Raji (cell line): ENCODE measurements around the gene SDCCAG8.

ENCODE experiments used
- POLR2A ChIP-seq: IDR thresholded peaks from 2 replicates; pipeline ENCODE4 v1.6.1; 2011; ENCODE audit warnings: low read depth, low read length, control low read depth; ENCODE audit not compliant: insufficient read depth

Gene SDCCAG8

DNA sequence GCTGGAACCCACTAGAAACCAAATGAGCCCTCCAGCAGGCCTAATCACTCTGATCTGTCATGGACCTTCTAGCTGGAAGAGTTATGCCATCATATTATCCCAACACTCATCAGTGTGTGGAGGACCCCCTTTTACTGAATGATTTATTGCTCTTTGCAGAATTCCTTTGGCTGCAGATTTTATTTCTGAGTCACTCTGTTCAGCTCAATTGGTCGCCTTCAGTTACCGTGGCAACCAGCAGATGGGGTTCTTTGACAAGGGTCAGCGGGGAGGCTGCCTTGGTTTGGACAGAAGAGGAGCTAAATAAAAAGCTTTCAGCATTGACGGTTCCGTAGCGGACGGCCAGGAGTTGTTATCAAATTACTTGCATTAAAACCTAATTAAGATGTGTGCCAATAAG, 220.1 kb downstream of the SDCCAG8 start:
- TF ChIP-seq POLR2A: no peak

DNA sequence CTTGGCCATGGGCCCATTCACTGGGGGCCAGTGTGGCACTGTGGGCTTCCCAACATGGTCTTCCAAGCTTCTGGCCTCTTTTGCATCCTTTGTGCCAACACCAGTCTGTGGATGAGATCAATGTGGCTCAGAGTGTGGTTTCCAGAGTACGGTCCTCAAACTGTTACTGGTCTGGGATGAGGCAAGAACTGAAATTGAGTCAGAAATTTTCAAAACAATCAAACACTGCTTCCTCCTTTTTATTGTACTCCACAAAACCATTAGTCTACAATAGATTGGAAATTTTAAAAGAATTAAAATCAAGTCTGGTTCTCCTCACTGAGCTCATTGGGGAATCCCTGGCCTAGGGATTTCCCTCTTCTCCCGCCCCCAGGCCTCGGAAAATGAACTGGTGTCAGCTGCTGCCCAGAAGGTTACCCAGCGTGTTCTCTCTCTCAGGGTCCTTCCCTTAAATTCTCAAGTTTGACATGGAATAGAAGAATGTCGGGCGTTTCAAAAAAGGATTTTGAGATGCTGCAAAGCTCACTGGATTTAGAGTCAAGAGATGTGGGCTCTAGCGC, 222.0 kb downstream of the SDCCAG8 start:
- TF ChIP-seq POLR2A: no peak

DNA sequence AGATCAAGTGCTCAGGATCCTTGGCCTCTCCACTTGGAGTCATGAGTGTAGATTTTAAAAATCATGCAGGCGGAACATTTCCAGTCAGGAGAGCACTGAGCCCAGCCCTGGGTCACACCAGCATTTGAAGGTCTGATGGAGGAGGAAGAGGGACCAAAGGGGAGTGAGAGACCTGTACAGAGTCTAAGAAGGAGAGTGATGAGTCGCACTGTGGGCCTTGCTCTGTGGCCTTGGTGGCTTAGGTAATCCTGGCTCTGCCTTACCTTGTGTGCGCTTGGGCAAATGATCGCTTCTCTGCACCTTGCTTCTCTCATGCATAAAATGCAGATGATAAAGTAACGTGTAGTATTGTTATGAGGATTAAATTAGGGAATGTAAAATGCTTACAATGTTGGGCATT, 225.3 kb downstream of the SDCCAG8 start:
- no peak for TF ChIP-seq POLR2A

DNA sequence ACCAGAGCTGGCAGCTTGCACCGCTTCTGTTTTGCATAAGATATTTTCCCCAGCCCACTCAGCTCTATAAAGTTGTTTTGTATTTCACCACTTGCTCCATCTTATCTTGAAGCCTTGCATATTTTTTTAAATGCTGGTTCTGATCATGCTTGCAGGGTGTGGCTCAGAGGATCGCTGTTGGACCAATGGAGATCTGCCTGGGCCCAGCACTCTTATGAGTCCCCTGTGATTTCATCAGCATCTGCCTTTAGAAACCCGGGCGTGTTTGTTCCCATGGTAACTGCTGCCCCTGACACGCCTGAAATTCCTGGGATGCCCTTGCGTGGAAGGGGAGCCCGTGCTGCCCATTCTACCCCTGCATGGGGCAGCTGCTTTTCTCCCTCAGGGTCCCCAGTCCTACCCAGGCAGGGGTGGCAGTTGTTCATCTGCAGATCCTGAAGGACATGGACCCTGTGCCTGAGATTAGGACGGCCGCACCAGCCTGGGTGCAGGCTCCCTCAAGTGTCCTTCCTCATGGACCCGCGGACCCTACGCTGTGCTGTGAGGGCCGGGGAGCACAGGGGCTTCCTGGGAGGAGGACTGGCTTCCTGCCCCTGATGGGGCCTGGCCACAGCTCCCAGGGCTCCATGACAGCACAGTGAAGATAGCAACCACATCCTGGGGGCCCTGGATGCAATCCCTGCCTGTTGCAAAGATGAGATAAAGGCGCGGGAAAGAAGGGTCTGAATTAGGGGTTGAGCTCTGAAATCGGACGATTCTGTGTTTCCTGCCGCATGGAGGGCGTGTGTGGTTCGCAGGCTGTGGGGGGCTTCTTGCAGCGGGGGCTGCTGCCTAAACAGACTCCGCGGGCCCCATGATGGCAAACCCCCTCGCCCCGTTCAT, 226.5 kb downstream of the SDCCAG8 start:
- TF ChIP-seq POLR2A: no peak

DNA sequence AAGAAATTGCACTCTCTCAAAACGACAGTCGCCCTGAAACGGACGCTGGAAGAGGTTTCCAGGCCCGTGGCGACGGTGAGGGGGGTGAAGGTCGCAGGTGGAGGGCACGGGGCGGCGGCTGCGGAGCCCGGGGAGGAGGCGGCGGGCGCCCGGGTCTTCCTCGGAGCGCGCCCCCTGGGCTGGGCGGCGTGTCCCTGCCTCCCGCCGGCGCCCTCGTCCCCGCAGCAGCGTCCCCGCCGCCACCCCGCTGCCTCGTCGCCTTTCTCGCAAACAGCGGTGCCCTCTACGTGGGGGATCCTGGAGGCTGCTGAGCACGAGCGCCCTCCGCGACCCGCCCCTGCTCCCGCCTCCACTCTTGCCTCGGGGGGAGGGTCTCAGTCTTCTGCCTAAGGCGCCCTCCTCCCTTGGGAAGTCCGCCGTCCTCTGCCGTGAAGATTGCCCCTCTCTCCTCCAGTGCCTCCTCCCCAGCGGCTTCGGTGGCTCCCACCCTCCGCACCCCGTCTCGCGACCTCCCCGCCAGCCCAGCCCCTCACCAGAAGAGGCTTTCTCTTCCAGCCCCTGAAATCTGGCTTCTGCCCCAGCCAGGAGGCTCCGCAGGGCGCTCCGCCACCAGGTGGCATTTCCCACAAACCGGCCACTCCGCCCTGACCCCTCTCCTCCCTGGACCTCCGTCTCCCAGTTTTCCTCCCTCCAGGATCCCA, 227.4 kb downstream of the SDCCAG8 start:
- TF ChIP-seq POLR2A: no peak

- no peak for TF ChIP-seq POLR2A
These were observed 228.1 kb downstream of the SDCCAG8 start for GRCh38 chr1:243483952-243484351.

GRCh38 chr1:243487036-243487648, 231.3 kb downstream of the SDCCAG8 start:
- no peak for TF ChIP-seq POLR2A

GRCh38 chr1:243487649-243488227, 231.9 kb downstream of the SDCCAG8 start:
- TF ChIP-seq POLR2A: no peak

DNA sequence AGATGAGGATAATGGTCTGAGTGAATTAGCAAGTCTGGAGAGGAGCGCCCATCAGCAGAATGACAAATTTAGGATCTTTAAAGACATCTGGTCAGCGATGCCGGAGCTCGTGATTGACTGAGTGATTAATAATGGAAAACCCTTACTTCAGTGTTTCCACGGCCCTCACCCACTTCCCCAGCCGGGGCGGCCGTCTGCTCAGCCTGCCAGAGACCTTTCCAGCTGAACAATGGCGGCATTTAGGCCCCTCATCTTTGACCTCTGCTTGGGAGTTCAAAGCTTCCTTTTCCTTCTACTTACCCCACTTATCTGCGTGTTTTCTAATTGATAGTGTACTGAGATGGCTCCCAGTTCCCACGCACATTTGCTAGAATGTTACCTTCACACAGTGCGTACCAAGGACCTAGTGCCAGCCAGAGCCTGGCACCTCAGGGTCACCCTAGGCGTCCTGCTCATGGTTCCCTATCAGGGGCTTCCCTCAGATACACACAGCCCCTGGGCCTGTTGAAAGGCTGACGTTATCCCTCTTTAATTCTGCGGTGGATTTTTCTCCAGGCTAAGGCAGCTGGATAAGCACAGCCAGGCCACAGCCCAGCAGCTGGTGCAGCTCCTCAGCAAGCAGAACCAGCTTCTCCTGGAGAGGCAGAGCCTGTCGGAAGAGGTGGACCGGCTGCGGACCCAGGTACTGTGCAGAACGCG, 232.8 kb downstream of the SDCCAG8 start:
- no peak for TF ChIP-seq POLR2A

DNA sequence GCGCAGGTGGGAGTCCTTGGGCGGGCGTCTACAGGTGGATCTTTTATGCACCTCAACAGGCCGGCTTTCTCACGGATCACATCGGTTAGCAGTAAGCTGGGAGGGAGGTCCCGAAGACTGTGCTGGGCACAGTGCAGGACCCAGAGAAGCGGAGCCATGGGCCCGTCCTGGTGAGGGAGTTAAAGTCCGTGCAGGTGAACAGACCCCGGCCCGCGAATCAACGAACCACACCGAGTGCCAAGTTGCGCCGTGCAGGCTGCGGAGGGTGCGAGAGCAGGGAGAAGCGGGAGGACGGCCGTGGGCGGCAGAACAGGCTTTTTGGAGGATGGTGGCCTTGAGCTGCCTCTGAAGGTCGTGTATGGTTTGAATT, 233.3 kb downstream of the SDCCAG8 start:
- no peak for TF ChIP-seq POLR2A

DNA sequence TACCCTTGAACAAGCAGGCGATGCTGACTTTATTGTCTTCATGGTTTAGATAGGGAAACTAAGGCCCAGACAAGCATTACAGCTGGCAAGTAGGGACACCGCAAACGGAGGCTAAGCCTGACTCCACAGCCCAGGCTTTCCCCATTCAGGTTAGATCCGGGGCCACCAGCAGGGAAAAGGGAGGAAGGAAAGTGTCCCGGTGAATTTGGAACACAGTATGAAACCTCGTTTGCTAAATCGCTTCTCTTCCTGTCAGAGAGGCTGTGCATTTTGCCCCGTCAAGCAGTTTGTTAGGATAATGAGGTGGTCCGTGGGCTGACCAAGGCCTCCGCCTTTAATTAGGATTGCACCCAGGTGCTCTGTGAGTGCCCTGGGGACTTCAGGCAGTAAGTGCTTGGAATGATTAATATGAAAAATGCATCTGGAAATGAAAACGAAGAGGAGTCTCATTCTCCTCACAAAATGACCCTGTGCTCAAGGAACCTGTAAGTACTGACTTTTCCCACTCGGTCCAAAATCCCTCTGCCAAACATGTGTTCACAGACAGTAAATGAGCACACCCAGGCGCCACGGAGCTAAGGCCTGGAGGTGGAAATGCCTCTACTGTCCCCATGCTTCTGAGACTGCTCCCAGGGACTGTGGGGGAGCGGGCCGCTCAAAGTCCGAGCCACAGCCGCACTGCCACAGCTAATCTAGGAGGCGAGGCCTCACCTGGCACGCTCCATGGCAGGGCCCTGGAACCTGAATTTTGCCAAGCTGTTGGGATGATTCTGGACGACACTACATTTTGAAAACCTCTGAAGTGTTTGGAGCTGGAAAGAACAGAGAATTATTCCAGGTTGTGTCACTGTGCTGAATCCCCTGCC, 234.1 kb downstream of the SDCCAG8 start:
- no peak for TF ChIP-seq POLR2A

DNA sequence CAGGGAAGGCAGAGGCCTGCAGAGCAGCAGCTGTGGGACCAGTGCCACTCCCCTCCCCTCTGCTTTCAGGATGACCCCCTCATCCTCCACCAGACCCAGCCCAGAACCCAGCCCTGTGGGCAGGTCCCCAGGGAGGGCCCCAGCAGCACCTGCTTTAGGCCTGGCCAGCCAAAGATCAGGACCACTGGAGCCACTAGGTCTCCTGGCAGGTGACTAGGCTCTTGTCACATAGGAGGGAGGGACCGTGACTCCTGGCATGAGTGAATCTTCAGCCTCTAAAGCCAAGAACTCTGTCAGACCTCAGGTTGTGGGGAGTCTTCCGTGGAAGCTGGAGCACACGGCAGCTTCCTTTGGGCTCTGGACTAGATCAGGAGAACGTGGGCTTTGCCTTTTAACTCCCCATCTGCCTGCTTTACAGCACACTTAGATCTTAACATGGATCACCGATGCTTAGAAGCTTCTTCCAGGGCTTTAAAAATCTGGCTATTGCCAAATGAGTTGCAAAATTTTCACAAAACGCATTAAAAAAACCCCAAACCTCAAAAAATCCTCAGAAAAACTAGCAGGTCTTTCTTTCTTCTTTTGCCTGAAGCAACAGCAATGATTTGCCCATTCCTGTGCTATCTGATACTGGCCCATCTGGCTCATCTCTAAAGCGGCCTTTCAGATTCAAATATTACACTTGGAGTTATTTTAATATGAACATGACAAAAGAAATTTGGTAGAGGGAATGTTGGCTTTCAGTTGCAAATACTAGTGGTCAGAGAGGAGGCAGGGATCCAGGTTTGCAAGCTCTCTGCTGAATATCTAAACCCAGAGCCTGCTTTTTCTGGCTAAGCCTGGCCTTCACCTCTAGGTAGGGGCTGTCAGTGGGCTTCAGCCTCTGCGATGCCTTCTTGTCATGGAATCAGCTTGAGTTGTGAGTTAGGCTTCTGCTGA, 235.2 kb downstream of the SDCCAG8 start:
- no peak for TF ChIP-seq POLR2A
